Epithelial cell of proximal tubule (primary cell): ENCODE results near the gene RRP36. TPM values are rescaled to one million over a fixed set of nuclear protein-coding genes. Genes with fewer than 3 reads are reported as not detected.

Source experiments
- DNase-seq: peaks from one replicate; pipeline ENCODE4 v3.0.0-alpha.2; 2011; ENCODE audit warnings: low read depth
- H3K4me3 ChIP-seq: 2 replicates; pipeline ENCODE4 v1.5.1; 2011; ENCODE audit warnings: low read depth, mild to moderate bottlenecking, low read length
- total RNA-seq: library from RNA; depleted of rRNA; stranded (reverse); fragments of >200 nt; gene quantifications from 2 replicates; pipeline ENCODE4 v1.2.3, GENCODE V29; 2015
- TF ChIP-seq, protein P1 (sequence below): conservative IDR thresholded peaks from 2 replicates; pipeline ENCODE4 v1.5.1; 2012; ENCODE audit warnings: low read depth, mild to moderate bottlenecking, low read length

RRP36 gene
- total RNA-seq, 1 donor from 2014 or later, result 71.2 TPM

DNA sequence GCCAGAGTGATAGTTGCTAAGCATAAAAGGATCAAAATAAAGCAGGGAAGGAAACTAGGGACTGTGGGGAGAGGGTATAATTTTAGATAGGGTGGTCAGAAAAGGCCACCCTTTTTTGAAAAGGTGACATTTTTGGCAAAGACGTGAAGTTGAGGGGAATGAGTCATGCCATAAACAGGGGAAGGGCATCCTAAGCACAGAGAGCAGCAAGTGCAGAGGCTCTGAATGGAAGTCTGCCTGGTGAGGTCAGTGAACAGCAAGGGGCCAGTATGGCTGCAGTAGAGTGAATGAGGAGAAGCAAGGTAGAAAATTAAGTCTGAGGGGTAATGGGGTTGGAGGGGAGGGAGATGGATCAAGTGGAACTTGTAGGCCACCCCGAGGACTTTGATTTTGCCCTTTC, 40.4 kb downstream of the RRP36 start:
- DNase-seq, result no peak
- H3K4me3 ChIP-seq, result no peak overlapping the region
- TF ChIP-seq, protein P1, sequence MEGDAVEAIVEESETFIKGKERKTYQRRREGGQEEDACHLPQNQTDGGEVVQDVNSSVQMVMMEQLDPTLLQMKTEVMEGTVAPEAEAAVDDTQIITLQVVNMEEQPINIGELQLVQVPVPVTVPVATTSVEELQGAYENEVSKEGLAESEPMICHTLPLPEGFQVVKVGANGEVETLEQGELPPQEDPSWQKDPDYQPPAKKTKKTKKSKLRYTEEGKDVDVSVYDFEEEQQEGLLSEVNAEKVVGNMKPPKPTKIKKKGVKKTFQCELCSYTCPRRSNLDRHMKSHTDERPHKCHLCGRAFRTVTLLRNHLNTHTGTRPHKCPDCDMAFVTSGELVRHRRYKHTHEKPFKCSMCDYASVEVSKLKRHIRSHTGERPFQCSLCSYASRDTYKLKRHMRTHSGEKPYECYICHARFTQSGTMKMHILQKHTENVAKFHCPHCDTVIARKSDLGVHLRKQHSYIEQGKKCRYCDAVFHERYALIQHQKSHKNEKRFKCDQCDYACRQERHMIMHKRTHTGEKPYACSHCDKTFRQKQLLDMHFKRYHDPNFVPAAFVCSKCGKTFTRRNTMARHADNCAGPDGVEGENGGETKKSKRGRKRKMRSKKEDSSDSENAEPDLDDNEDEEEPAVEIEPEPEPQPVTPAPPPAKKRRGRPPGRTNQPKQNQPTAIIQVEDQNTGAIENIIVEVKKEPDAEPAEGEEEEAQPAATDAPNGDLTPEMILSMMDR, result no peak

DNA sequence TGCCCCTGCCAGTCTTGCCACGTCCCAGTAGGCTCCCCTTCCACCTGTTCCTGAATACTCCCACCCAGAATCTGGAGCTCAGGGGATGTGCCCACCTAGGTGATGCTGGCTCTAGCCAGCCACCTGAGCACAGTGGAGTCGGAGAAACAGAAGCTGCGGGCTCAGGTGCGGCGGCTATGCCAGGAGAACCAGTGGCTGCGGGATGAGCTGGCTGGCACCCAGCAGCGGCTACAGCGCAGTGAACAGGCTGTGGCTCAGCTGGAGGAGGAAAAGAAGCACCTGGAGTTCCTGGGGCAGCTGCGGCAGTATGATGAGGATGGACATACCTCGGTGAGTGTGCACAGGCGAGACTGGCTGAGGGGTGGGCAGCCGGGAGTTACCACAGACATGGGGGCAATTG, 41.4 kb downstream of the RRP36 start:
- TF ChIP-seq, protein P1, result no peak
- H3K4me3 ChIP-seq, result no peak overlapping the region
- no peak for DNase-seq

DNA sequence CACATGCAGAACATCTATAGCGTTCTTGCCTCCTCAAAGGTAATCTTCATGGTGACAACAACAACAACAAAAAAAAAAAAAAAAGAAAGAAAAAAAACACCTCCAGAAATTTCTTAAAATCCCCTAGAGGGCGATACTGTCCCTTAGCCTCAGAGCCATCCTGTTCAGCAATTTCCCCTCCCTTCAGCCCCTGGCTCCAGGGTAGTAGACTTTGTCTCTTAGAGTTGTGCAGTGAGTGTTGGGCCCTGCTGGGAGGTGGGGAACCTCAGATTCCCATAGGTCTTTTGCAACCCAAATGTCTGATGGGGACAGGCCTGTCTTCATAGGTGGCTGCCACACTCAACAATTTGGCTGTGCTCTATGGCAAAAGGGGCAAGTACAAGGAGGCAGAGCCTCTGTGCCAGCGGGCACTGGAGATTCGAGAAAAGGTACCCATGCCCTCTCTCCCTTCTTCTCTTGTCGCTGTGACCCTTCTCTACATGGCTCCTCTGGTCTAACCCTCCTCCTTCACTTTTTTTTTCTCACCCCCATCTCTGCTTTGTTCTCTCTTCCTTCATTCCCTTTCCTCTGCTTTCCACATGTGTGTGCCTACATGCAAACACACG, 48.7 kb downstream of the RRP36 start:
- no peak for DNase-seq
- TF ChIP-seq, protein P1, result peak; percentile 76
- H3K4me3 ChIP-seq, result no peak overlapping the region

DNA sequence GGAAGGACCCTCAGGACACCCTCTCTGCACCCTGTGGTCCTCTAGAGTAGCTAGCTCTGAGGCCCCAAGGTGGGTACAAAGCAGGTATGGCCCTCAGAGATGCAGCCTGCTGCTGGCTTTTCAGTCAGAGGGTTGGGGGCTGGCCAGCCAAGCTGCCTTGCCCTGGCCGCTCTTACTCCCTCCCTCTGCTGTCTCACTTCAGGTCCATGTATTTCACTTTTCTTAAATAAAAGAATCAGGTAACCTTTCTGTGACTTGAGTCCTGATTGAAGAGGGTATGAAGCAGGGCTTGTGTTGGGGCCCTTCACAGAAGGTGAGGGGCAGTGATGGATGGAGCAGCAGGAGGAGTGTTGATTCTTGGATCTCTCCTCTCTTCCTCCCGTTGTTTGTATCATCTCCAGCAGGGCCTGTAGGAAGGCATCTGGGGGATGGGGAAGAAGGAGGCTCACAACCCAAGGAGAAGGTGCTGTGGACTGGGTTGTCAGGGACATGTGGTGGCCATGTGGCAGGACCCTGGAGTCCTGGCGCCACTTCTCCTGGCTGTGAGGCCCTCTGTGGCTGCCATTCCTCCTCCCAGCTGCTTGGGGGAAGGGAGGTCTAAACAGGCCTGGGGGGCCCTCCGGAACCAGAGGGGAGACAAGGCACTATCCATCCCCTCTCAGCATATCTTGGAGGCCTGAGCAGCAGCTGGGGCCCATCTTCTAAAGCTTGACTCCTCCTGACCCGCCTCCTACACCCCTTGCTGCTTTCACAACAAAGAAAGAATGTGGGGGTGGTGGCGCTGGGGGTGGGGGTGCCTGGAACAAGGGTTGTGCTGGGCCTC, 53.6 kb downstream of the RRP36 start:
- TF ChIP-seq, protein P1, result no peak
- DNase-seq, result no peak
- no peak overlapping the region for H3K4me3 ChIP-seq

DNA sequence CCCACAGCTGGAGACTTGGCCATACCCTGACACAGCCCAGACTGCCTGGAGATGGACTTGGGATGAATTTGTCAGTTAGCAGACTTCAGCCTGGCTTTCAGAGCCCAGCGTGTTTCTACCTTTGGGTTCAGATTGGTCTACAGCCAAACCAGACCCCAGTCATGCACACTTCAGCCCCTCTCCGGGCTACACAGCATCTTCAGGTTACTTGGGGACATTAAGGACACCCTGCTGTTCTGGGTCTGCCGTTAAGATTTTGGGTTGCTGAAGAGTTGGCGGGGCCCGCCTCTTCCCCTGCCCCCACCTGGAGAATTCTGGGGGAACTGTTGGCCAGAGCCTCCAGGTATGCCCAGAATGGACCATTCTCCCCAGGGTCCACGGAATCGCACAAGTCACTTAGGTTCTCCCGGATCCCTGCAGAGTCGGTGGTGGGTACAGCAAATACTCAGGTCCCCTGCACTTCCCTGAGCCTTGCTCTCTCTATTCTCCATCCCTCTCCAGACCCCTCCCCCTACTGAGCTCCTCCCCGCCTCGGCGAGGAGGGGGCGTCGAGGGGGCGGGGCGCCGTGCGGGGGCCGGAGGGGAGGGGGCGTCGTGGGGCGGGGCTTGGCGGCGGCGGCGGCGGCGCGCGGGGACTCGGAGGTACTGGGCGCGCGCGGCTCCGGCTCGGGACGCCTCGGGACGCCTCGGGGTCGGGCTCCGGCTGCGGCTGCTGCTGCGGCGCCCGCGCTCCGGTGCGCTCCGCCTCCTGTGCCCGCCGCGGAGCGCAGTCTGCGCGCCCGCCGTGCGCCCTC, 54.4 kb downstream of the RRP36 start, which contains the start of gene PTK7:
TSS of gene PTK7 (plus strand) at position 645 of the 794 bp plus-strand sequence. CDS start 175 bp downstream, outside the sequence.
- no peak for DNase-seq
- TF ChIP-seq, protein P1, result no peak

DNA sequence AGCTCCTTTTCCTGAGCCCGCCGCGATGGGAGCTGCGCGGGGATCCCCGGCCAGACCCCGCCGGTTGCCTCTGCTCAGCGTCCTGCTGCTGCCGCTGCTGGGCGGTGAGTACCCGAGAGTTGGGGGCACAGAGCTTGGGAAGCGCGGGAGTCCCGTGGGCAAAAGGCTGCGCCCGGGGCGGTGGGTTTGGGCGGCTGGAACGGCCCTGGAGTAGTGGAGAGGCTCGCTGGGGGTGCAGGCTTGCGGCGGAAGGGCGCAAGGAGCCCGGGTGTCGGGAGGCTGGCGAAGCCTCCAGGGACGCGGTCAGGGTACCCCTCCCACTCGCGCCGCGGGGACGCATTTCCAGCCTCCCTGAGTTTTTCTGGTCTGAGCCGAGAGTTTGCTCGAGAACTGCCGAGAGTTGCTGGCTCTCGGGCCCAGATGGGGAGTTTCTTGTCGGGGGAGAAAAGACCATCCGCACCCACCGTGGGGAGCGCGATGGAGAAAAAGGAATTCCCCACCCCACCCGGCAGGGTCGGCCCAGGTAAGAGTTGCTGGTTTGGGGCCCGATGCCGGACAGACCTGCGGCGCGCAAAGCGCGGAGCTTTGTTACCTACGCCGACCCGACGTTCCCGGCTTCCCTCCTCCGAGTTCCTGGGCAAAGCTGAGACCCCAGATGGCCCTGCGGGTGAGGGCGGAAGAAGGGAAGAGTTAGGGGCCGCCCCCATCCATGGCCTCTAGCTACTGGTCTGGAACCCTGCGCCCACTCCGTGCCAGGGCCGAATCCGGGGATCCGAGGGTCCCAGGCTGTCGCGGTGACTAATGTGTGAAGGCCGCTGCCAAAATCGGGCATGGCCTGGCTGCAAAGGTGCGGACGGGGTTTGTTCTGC, 55.3 kb downstream of the RRP36 start:
- H3K4me3 ChIP-seq, result peak overlapping the region; percentile 77
- no peak for DNase-seq
- TF ChIP-seq, protein P1, result no peak

More for the DNA sequence above, 54.4 kb downstream of the RRP36 start, which contains the start of gene PTK7:
- peak within 1 kb of the TSS; percentile 77 for H3K4me3 ChIP-seq
